Measurements from ENCODE around the gene ZNF865. TPM values are rescaled to one million over a fixed set of nuclear protein-coding genes. Genes with fewer than 3 reads are reported as not detected.

ZNF865 gene
- total and polyA plus RNA-seq, 8 donors = 5.7 to 9.7 (median 7.8) TPM

DNA sequence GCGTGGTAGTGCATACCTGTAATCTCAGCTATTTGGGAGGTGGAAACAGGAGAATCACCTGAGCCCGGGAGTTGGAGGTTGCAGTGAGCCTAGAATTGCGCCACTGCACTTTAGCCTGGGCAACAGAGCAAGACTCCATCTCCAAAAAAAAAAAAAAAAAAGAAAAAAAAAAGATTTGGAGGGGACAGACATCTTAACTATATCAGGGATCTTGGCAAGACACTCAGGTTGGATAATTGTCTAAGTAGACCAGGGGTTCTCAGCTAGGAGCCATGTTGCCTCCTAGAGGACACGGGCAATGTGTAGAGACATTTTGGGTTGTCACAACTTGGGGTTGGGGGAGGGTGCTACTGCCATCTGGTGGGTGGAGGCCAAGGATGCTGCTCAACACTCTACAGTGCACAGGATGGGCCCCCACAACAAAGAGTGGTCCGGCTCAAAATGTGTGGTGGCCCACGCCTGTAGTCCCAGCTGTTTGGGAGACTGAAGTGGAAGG lies 33.5 kb downstream of the ZNF865 start:
- ATAC-seq (no peak), DNase-seq (peak in 4 of 6 donors; percentile 4 to 55 (median 36)), FAIRE-seq (no peak)
- H3K4me1 ChIP-seq = peaks cover 11 to 22% (median 13%) of the 10 kb centered on the region in 3 donors
- intact Hi-C loops (cut with DNase I) = no loop called here
- no peak overlapping the region for H3K4me3 ChIP-seq
- H3K9me3 ChIP-seq = no peaks in the 10 kb centered on the region
- WGBS, 2 donors = 87 to 91% methylated on average over 6 of the region's 6 CpGs
- H3K36me3 ChIP-seq = no peaks in the 10 kb centered on the region
- no peaks in the 10 kb centered on the region for H3K27me3 ChIP-seq
- TF ChIP-seq, protein P1, sequence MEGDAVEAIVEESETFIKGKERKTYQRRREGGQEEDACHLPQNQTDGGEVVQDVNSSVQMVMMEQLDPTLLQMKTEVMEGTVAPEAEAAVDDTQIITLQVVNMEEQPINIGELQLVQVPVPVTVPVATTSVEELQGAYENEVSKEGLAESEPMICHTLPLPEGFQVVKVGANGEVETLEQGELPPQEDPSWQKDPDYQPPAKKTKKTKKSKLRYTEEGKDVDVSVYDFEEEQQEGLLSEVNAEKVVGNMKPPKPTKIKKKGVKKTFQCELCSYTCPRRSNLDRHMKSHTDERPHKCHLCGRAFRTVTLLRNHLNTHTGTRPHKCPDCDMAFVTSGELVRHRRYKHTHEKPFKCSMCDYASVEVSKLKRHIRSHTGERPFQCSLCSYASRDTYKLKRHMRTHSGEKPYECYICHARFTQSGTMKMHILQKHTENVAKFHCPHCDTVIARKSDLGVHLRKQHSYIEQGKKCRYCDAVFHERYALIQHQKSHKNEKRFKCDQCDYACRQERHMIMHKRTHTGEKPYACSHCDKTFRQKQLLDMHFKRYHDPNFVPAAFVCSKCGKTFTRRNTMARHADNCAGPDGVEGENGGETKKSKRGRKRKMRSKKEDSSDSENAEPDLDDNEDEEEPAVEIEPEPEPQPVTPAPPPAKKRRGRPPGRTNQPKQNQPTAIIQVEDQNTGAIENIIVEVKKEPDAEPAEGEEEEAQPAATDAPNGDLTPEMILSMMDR (IDR thresholded peaks at IDR 0.05) = peak in 1 of 4 donors; percentile 20
- no peak overlapping the region for H3K27ac ChIP-seq

DNA sequence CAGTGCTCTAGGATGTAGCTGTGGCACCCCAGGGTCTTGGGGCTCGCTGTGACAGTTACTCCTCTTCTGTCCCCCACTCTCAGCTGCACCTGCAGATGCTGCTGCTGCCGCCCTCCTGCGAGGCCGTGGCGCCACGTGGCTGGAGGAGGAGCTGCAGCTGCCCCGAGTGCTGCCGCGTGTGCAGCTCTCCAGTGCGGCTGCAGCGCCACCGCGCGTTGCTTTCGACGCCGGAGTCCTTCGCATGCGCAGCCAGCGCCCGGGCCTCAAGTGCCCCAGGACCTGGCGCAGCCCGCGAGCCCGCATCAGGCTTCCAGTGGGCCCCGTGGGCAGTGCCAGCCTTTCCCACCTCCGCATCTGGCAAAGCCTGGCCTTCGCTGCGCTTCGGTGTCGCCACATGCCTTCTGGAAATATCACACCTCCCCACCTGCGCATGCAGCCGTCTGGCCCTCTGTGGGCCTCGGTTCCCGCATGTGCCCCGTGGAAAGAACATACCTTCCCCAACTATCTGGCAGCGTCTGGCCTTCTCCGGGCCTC lies 34.7 kb downstream of the ZNF865 start:
- H3K4me3 ChIP-seq = peak overlapping the region; percentile 63 to 86 (median 71)
- 14 to 19% methylated on average over 38 of the region's 38 CpGs for WGBS, 2 donors
- intact Hi-C loops (cut with DNase I) = no loop called here
- peaks cover 13 to 22% (median 14%) of the 10 kb centered on the region in 3 donors for H3K4me1 ChIP-seq
- H3K36me3 ChIP-seq = no peaks in the 10 kb centered on the region
- peak; percentile 25 to 38 (median 32) for ATAC-seq
- TF ChIP-seq, protein P1 (IDR thresholded peaks at IDR 0.05) = peak in 1 of 4 donors; percentile 18
- DNase-seq = peak; percentile 41 to 87 (median 69)
- H3K27me3 ChIP-seq = no peaks in the 10 kb centered on the region
- no peak for FAIRE-seq
- H3K27ac ChIP-seq = peak overlapping the region; percentile 64 to 89 (median 82)
- H3K9me3 ChIP-seq = no peaks in the 10 kb centered on the region

- Histone ChIP-seq H3K36me3 (no peaks in the 10 kb centered on the region), H3K9me3 (no peaks in the 10 kb centered on the region), H3K27me3 (no peaks in the 10 kb centered on the region), H3K27ac (peak within 1 kb of the TSS; percentile 64 to 89 (median 82)), H3K4me1 (peaks cover 13 to 18% (median 14%) of the 10 kb centered on the region in 3 donors), H3K4me3 (peak within 1 kb of the TSS; percentile 63 to 86 (median 71))
- TF ChIP-seq, protein P1 (IDR thresholded peaks at IDR 0.05) = no peak
- FAIRE-seq = no peak
- DNase-seq = peak; percentile 54 to 91 (median 72)
- peak; percentile 65 to 72 (median 70) for ATAC-seq
- intact Hi-C loops (cut with DNase I) = no loop called here
- WGBS, 2 donors = 0 to 1% methylated on average over 65 to 89 of the region's 89 CpGs
These were observed 35.4 kb downstream of the ZNF865 start, which contains the start of gene ZNF580 for GRCh38 chr19:55640577-55641425. TSS of gene ZNF580 (plus strand) at chr19:55641002. CDS start at chr19:55642509, 1,507 bp downstream.

- peak overlapping the region; percentile 63 to 86 (median 71) for H3K4me3 ChIP-seq
- peaks cover 7 to 13% (median 10%) of the 10 kb centered on the region in 3 donors for H3K4me1 ChIP-seq
- TF ChIP-seq, protein P1 (IDR thresholded peaks at IDR 0.05) = no peak
- DNase-seq (peak in 2 of 6 donors; percentile 17 to 18), FAIRE-seq (no peak), ATAC-seq (peak in 3 of 4 donors; percentile 1 to 2 (median 2))
- H3K27me3 ChIP-seq = no peaks in the 10 kb centered on the region
- H3K9me3 ChIP-seq = no peaks in the 10 kb centered on the region
- 1 to 2% methylated on average over 25 of the region's 25 CpGs for WGBS, 2 donors
- H3K27ac ChIP-seq = peak overlapping the region; percentile 64 to 89 (median 82)
- no peaks in the 10 kb centered on the region for H3K36me3 ChIP-seq
- intact Hi-C loops (cut with DNase I) = no loop called here
These were observed 36.1 kb downstream of the ZNF865 start for GRCh38 chr19:55641426-55642152.

Data from pancreas (tissue), 10 donors.